Measurements from ENCODE around the gene SIRT5. TPM values are rescaled to one million over a fixed set of nuclear protein-coding genes. Genes with fewer than 3 reads are reported as not detected.

Gene SIRT5
- total and polyA plus RNA-seq, 4 donors = 5.9 to 11.3 (median 8.0) TPM

DNA sequence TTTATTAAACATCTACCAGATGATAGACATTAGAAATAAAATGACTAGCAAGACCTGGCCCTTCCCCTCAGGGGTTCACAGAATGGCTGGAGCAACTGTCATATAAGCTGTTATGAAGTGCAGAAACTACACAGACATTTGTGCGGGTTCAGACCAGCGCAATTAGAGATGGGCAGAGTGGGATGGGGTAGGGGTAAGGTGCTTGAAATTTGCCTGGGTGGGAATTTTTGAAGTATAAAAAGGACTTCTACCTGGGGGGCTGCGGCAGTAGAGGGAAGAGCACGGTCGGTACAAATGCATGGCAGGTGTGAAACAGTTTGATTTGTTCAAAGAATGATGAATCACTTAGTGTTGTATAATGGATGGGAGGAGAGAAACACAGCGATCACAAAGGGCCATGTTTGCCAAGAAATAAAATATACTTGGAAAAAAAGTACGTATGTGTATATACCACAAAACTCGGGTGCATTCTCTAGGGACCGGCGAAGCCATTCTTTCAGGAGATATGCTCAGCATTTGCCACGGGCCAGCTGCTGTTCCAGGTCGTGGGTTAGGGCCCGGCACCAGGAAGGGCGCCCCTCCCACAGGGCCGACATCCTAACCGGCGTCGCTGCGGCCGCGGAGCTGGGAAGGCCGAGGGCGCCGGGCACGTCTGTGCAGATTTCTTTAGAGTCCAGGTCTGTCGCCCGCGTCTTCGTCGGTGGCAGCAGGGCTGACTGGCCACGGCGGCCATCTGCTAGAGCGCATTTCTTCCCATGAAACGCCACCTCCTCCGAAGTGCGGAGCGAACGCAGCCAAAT, 39.9 kb downstream of the SIRT5 start:
- H3K9ac ChIP-seq (ENCODE audit: insufficient read depth in 1 of 2, low read length in 2 of 2) = peak overlapping the region; percentile 66 to 76
- no peaks in the 10 kb centered on the region for H3K9me3 ChIP-seq (ENCODE audit: control insufficient read depth in 4 of 4, insufficient read depth in 3 of 4, low read length in 3 of 4)
- no peaks in the 10 kb centered on the region for H3K27me3 ChIP-seq (ENCODE audit: control insufficient read depth in 3 of 3, insufficient read depth in 3 of 3, low read length in 2 of 3)
- peak overlapping the region; percentile 67 to 96 for H3K27ac ChIP-seq (ENCODE audit: low read depth in 1 of 2, low read length in 1 of 2)
- H3K4me3 ChIP-seq = peak overlapping the region; percentile 90
- peaks cover 0 to 19% (median 3%) of the 10 kb centered on the region in 5 donors for H3K4me1 ChIP-seq (ENCODE audit: control insufficient read depth in 5 of 5, insufficient read depth in 5 of 5, low read length in 5 of 5)
- TF ChIP-seq, protein P1, sequence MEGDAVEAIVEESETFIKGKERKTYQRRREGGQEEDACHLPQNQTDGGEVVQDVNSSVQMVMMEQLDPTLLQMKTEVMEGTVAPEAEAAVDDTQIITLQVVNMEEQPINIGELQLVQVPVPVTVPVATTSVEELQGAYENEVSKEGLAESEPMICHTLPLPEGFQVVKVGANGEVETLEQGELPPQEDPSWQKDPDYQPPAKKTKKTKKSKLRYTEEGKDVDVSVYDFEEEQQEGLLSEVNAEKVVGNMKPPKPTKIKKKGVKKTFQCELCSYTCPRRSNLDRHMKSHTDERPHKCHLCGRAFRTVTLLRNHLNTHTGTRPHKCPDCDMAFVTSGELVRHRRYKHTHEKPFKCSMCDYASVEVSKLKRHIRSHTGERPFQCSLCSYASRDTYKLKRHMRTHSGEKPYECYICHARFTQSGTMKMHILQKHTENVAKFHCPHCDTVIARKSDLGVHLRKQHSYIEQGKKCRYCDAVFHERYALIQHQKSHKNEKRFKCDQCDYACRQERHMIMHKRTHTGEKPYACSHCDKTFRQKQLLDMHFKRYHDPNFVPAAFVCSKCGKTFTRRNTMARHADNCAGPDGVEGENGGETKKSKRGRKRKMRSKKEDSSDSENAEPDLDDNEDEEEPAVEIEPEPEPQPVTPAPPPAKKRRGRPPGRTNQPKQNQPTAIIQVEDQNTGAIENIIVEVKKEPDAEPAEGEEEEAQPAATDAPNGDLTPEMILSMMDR (IDR thresholded peaks at IDR 0.05; ENCODE audit: control extremely low read depth, extremely low read depth) = no peak
- WGBS, 2 donors = 6 to 7% methylated on average over 38 of the region's 38 CpGs
- peak; percentile 24 for ATAC-seq (ENCODE audit: insufficient read depth, low FRiP score)
- H3K36me3 ChIP-seq (ENCODE audit: control insufficient read depth in 4 of 4, insufficient read depth in 4 of 4, low read length in 4 of 4) = peaks cover 8 to 24% (median 14%) of the 10 kb centered on the region in 4 donors
- no peak for DNase-seq

DNA sequence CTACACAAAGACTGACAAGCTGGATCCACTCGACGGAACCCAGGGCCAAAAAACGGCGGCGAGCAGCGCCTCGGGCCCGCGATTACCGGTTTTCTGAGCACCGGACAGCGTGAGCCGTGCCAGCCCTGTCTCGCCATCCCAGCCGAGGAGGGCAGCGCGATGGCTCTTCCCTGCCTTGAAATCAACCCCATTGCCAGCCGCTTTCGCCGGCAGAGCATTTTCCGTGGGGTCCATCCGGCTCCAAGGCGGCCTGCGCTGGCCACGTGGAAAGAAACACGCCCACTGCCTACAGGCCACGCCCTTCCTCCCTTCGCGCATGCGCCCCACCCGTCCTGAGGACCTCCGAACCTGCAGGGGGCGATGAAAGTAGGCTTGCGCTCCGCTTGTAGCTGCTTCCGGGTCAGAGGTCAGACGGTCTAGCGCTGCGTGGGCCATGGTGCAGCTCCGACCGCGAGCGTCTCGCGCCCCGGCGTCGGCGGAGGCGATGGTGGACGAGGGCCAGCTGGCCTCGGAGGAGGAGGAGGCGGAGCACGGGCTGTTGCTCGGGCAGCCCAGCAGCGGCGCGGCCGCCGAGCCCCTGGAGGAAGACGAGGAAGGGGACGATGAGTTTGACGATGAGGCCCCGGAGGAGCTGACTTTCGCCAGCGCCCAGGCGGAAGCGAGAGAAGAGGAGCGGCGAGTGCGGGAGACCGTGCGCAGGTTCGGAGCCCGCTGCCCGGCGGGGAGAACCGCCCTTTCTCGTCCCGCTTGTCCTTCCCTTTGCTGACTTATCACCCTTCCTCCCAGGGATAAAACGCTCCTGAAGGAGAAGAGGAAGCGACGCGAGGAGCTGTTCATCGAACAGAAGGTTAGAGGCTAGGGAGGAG, 40.8 kb downstream of the SIRT5 start, which contains the start of gene NOL7:
NOL7 (plus strand) TSS at position 410 of the 866 bp plus-strand sequence; CDS start at position 434, 24 bp downstream.
- WGBS, 2 donors = 0% methylated on average over 85 of the region's 85 CpGs
- H3K36me3 ChIP-seq (ENCODE audit: control insufficient read depth in 4 of 4, insufficient read depth in 4 of 4, low read length in 4 of 4) = peaks cover 12 to 29% (median 19%) of the 10 kb centered on the region in 4 donors
- peak; percentile 99 for DNase-seq
- ATAC-seq (ENCODE audit: insufficient read depth, low FRiP score) = peak; percentile 99
- TF ChIP-seq, protein P1 (IDR thresholded peaks at IDR 0.05; ENCODE audit: control extremely low read depth, extremely low read depth) = peak; percentile 93
- no peaks in the 10 kb centered on the region for H3K27me3 ChIP-seq (ENCODE audit: control insufficient read depth in 3 of 3, insufficient read depth in 3 of 3, low read length in 2 of 3)
- peaks cover 0 to 19% (median 3%) of the 10 kb centered on the region in 5 donors for H3K4me1 ChIP-seq (ENCODE audit: control insufficient read depth in 5 of 5, insufficient read depth in 5 of 5, low read length in 5 of 5)
- peak within 1 kb of the TSS; percentile 84 to 96 for H3K27ac ChIP-seq (ENCODE audit: low read depth in 1 of 2, low read length in 1 of 2)
- peak within 1 kb of the TSS; percentile 90 for H3K4me3 ChIP-seq
- peak within 1 kb of the TSS; percentile 90 to 95 for H3K9ac ChIP-seq (ENCODE audit: insufficient read depth in 1 of 2, low read length in 2 of 2)
- no peaks in the 10 kb centered on the region for H3K9me3 ChIP-seq (ENCODE audit: control insufficient read depth in 4 of 4, insufficient read depth in 3 of 4, low read length in 3 of 4)

DNA sequence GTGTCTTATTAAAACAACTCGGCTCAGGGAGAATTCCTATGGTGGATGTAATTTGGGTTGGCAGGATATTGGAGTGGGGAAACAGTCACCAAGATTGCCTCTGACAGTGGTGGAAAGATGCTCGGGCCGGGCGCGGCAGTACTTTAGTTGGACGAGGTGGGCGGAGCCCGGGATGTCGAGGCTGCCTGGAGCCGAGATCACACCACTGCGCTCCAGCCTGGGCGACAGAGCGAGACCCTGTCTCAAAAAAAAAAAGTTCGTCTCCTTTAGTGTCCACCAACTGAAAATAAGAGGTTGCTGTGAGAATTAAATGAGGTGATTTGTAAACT, 41.4 kb downstream of the SIRT5 start:
- Histone ChIP-seq H3K36me3 (ENCODE audit: control insufficient read depth in 4 of 4, insufficient read depth in 4 of 4, low read length in 4 of 4) (peaks cover 12 to 35% (median 21%) of the 10 kb centered on the region in 4 donors), H3K9ac (ENCODE audit: insufficient read depth in 1 of 2, low read length in 2 of 2) (peak overlapping the region; percentile 90 to 95), H3K27me3 (ENCODE audit: control insufficient read depth in 3 of 3, insufficient read depth in 3 of 3, low read length in 2 of 3) (no peaks in the 10 kb centered on the region), H3K4me1 (ENCODE audit: control insufficient read depth in 5 of 5, insufficient read depth in 5 of 5, low read length in 5 of 5) (peaks cover 0 to 19% (median 3%) of the 10 kb centered on the region in 5 donors), H3K4me3 (peak overlapping the region; percentile 90), H3K27ac (ENCODE audit: low read depth in 1 of 2, low read length in 1 of 2) (peak overlapping the region; percentile 84 to 96), H3K9me3 (ENCODE audit: control insufficient read depth in 4 of 4, insufficient read depth in 3 of 4, low read length in 3 of 4) (no peaks in the 10 kb centered on the region)
- DNase-seq (peak in 2 of 3 donors; percentile 58 to 63), ATAC-seq (ENCODE audit: insufficient read depth, low FRiP score) (peak; percentile 31)
- TF ChIP-seq, protein P1 (IDR thresholded peaks at IDR 0.05; ENCODE audit: control extremely low read depth, extremely low read depth) = no peak
- WGBS, 2 donors = 0% methylated on average over 14 of the region's 14 CpGs

Measured in lung (tissue), 12 donors.